K562 (cell line): Measurements from ENCODE around the gene GAPVD1. TPM values are rescaled to one million over a fixed set of nuclear protein-coding genes. Genes with fewer than 3 reads are reported as not detected.

Experiments
- MTA3 ChIP-seq: fragments of 450-650 bp; formaldehyde crosslinking; IDR thresholded peaks from 2 replicates; pipeline ENCODE4 v1.6.1; 2017; ENCODE audit warnings: mild to moderate bottlenecking, borderline replicate concordance
- NR3C1 ChIP-seq: sonication (generic); formaldehyde crosslinking; IDR thresholded peaks from 2 replicates; pipeline ENCODE4 v1.8.1; 2022; ENCODE audit warnings: missing genetic modification reagents
- polyA plus RNA-seq, 8 experiments: library from polyadenylated mRNA; depleted of rRNA in 4 of 8; stranded (reverse) in 5 of 8; unstranded in 3 of 8; fragments of >200 nt; fragmentation: Nextera tagmentation in 2 of 8; fragmentation: Illumina TruSeq in 1 of 8; extraction: Ambion mirVana in 2 of 8; extraction: Trizol in 1 of 8; gene quantifications; 2 replicates each; pipeline versions ENCODE4 v1.2.1 to v1.2.3, GENCODE V29; 2011 to 2014; ENCODE audit warnings: inconsistent platforms in 1 of 8, missing spikeins in 1 of 8
- total RNA-seq, 7 experiments: library from RNA; depleted of rRNA in 6 of 7; stranded (reverse); fragments of >200 nt in 6 of 7; fragmentation: Illumina TruSeq in 2 of 7; extraction: Trizol in 2 of 7; gene quantifications; 2 replicates each; pipeline versions ENCODE4 v1.2.1 to v1.2.3, GENCODE V29; 2011 to 2021; ENCODE audit warnings: low replicate concordance in 1 of 7
- TF ChIP-seq, protein P1 (sequence below), 2 experiments: fragments of 450-650 bp; IDR thresholded peaks; 2 replicates each; pipeline ENCODE4 v1.6.1; 2016; ENCODE audit warnings: mild to moderate bottlenecking in 2 of 2, borderline replicate concordance in 1 of 2, low read depth in 1 of 2, moderate library complexity in 1 of 2

Gene GAPVD1
- total and polyA plus RNA-seq, 9 of the 15 experiments (the other 6 are each of a cell fraction or from before 2014, with no cell fraction given), result 9.5 to 66.1 (median 45.5) TPM

DNA sequence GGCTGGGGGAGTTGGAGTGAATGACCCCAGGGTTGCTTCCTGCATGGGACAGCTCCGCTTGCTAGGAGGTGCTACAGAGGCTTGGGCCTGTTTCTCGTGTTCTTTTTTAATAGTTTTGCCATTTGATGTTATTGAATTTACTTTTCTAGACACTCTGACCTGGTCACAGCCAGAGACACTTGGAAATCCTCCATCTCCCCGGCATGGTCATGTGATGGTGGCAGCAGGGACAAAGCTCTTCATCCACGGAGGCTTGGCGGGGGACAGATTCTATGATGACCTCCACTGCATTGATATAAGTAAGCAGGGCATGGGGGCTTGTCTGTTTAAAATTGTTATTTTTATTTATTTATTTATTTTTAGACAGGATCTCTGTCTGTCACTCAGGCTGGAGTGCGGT is 33.9 kb upstream of the GAPVD1 start (continued):
- no peak for TF ChIP-seq MTA3
- TF ChIP-seq NR3C1 (CRISPR knock-in tag), result no peak
- TF ChIP-seq, protein P1, sequence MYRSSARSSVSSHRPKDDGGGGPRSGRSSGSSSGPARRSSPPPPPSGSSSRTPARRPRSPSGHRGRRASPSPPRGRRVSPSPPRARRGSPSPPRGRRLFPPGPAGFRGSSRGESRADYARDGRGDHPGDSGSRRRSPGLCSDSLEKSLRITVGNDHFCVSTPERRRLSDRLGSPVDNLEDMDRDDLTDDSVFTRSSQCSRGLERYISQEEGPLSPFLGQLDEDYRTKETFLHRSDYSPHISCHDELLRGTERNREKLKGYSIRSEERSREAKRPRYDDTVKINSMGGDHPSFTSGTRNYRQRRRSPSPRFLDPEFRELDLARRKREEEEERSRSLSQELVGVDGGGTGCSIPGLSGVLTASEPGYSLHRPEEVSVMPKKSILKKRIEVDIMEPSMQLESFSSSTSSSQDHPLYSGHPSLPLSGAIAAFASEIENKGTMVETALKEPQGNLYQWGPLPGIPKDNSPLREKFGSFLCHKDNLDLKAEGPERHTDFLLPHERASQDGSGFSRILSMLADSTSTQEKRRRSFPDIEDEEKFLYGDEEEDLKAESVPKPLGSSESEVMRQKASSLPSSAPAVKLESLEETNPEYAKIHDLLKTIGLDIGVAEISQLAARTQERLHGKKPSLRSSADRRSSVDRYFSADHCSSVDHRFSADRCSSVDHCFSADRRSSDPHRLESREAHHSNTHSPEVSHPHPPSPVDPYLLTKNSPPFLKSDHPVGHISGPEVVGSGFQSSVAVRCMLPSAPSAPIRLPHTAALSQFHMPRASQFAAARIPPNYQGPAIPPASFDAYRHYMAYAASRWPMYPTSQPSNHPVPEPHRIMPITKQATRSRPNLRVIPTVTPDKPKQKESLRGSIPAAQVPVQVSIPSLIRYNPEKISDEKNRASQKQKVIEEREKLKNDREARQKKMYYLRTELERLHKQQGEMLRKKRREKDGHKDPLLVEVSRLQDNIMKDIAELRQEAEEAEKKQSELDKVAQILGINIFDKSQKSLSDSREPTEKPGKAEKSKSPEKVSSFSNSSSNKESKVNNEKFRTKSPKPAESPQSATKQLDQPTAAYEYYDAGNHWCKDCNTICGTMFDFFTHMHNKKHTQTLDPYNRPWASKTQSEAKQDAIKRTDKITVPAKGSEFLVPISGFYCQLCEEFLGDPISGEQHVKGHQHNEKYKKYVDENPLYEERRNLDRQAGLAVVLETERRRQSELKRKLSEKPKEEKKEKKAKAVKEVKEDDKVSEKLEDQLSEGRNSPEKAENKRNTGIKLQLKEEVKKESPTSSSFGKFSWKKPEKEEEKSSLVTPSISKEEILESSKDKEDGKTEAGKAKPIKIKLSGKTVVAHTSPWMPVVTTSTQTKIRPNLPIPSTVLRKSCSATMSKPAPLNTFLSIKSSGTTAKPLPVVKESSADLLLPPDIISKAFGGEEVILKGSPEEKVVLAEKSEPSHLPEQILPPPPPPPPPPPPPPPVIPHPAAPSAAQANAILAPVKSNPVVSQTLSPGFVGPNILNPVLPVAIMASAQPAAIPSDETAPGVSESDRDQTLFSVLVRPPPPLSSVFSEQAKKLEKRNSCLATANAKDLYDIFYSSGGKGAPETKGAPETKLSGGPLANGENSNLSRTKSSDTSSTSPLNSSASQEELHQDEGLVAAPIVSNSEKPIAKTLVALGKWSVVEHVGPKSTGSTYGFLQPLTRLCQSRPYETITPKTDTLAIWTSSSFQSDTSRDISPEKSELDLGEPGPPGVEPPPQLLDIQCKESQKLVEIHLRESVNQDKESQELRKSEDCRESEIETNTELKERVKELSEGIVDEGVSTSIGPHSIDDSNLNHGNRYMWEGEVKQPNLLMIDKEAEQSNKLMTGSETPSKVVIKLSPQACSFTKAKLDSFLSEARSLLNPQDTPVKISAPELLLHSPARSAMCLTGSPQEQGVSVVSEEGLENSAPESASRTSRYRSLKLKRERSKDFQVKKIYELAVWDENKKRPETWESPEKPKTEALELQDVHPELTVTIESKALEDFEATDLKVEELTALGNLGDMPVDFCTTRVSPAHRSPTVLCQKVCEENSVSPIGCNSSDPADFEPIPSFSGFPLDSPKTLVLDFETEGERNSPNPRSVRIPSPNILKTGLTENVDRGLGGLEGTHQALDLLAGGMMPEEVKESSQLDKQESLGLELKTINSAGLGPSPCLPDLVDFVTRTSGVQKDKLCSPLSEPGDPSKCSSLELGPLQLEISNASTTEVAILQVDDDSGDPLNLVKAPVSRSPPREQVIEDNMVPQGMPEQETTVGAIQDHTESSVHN (IDR thresholded peaks at IDR 0.05; ENCODE audit: borderline replicate concordance in 1 of 2, low read depth in 1 of 2), result no peak
